Measurements from ENCODE around the gene STK11IP.

DNA sequence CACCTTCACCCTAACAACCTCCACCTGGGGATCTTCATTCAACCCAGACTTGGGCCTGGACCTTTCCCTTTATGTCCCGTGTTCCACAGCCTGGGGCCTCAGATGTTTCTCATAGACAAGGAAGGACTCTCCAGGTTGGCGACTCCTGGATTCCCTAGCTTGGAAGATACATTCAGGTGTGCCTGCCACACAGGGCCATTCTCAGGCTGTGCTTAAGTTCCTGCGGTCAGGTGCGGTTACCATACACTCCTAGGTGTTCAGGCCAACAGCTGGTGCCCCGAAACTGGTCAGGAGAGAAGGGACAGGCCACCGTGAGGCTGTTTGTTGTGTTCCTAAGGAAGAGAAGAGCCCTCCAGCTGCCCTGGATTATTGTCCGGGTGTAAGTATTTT is 45.4 kb downstream of the STK11IP start:
- no peak for TF ChIP-seq NRF1 (conservative IDR thresholded peaks at IDR 0.05; ENCODE audit: low read depth, low read length)
- TF ChIP-seq JUND (IDR thresholded peaks at IDR 0.05; ENCODE audit: low read depth, low read length) = no peak
- TF ChIP-seq, protein P1, sequence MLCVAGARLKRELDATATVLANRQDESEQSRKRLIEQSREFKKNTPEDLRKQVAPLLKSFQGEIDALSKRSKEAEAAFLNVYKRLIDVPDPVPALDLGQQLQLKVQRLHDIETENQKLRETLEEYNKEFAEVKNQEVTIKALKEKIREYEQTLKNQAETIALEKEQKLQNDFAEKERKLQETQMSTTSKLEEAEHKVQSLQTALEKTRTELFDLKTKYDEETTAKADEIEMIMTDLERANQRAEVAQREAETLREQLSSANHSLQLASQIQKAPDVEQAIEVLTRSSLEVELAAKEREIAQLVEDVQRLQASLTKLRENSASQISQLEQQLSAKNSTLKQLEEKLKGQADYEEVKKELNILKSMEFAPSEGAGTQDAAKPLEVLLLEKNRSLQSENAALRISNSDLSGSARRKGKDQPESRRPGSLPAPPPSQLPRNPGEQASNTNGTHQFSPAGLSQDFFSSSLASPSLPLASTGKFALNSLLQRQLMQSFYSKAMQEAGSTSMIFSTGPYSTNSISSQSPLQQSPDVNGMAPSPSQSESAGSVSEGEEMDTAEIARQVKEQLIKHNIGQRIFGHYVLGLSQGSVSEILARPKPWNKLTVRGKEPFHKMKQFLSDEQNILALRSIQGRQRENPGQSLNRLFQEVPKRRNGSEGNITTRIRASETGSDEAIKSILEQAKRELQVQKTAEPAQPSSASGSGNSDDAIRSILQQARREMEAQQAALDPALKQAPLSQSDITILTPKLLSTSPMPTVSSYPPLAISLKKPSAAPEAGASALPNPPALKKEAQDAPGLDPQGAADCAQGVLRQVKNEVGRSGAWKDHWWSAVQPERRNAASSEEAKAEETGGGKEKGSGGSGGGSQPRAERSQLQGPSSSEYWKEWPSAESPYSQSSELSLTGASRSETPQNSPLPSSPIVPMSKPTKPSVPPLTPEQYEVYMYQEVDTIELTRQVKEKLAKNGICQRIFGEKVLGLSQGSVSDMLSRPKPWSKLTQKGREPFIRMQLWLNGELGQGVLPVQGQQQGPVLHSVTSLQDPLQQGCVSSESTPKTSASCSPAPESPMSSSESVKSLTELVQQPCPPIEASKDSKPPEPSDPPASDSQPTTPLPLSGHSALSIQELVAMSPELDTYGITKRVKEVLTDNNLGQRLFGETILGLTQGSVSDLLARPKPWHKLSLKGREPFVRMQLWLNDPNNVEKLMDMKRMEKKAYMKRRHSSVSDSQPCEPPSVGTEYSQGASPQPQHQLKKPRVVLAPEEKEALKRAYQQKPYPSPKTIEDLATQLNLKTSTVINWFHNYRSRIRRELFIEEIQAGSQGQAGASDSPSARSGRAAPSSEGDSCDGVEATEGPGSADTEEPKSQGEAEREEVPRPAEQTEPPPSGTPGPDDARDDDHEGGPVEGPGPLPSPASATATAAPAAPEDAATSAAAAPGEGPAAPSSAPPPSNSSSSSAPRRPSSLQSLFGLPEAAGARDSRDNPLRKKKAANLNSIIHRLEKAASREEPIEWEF (IDR thresholded peaks at IDR 0.05; ENCODE audit: insufficient replicate concordance, low read depth, low read length) = no peak
- TF ChIP-seq FOXK2 (IDR thresholded peaks at IDR 0.05) = no peak
- TF ChIP-seq POLR2A (IDR thresholded peaks at IDR 0.05; ENCODE audit: low read depth, low read length) = no peak
- TF ChIP-seq, protein P2, sequence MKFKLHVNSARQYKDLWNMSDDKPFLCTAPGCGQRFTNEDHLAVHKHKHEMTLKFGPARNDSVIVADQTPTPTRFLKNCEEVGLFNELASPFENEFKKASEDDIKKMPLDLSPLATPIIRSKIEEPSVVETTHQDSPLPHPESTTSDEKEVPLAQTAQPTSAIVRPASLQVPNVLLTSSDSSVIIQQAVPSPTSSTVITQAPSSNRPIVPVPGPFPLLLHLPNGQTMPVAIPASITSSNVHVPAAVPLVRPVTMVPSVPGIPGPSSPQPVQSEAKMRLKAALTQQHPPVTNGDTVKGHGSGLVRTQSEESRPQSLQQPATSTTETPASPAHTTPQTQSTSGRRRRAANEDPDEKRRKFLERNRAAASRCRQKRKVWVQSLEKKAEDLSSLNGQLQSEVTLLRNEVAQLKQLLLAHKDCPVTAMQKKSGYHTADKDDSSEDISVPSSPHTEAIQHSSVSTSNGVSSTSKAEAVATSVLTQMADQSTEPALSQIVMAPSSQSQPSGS (IDR thresholded peaks at IDR 0.05; ENCODE audit: low read length) = no peak
- TF ChIP-seq, protein P3, sequence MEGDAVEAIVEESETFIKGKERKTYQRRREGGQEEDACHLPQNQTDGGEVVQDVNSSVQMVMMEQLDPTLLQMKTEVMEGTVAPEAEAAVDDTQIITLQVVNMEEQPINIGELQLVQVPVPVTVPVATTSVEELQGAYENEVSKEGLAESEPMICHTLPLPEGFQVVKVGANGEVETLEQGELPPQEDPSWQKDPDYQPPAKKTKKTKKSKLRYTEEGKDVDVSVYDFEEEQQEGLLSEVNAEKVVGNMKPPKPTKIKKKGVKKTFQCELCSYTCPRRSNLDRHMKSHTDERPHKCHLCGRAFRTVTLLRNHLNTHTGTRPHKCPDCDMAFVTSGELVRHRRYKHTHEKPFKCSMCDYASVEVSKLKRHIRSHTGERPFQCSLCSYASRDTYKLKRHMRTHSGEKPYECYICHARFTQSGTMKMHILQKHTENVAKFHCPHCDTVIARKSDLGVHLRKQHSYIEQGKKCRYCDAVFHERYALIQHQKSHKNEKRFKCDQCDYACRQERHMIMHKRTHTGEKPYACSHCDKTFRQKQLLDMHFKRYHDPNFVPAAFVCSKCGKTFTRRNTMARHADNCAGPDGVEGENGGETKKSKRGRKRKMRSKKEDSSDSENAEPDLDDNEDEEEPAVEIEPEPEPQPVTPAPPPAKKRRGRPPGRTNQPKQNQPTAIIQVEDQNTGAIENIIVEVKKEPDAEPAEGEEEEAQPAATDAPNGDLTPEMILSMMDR (IDR thresholded peaks at IDR 0.05 in 2 of 3, conservative IDR thresholded peaks at IDR 0.05 in 1 of 3; ENCODE audit: control insufficient read depth in 2 of 3, extremely low read depth in 1 of 3, insufficient read depth in 1 of 3, low read depth in 3 of 3, low read length in 3 of 3) = no peak
- no peak for TF ChIP-seq POLR2AphosphoS5 (IDR thresholded peaks at IDR 0.05; ENCODE audit: low read length)
- no peak for TF ChIP-seq RAD21 (IDR thresholded peaks at IDR 0.05; ENCODE audit: insufficient read depth, low read depth, low read length)
- no peak for TF ChIP-seq MEF2A (IDR thresholded peaks at IDR 0.05; ENCODE audit: insufficient read depth, low read depth, low read length)
- no peak for TF ChIP-seq CEBPB (IDR thresholded peaks at IDR 0.05; ENCODE audit: borderline replicate concordance in 1 of 2, low read depth in 2 of 2, low read length in 2 of 2)
